GM12878 (cell line): ENCODE results near the gene EIF2S1. TPM values are rescaled to one million over a fixed set of nuclear protein-coding genes. Genes with fewer than 3 reads are reported as not detected.

Experiments used
- ATAC-seq: fragments of 200-7000 bp; cut with Tn5 transposase; 3 replicates; pipeline ENCODE4 v1.9.1; 2020; ENCODE audit warnings: mild to moderate bottlenecking, moderate library complexity
- BruUV-seq: library from RNA; stranded (reverse); fragments of 400-500 nt; replicated peaks from 2 replicates; lab custom pipeline; 2021; lab: Mats Ljungman, UMichigan
- CTCF ChIA-PET: fragments of 300-600 bp; sonication (Branson Sonifier 250); formaldehyde crosslinking; extraction: SDS; loops from one replicate; lab custom pipeline; 2021; ENCODE audit warnings: inconsistent platforms; lab: Yijun Ruan, JAX
- POLR2A ChIA-PET: fragments of 350-600 bp; formaldehyde crosslinking; extraction: SDS; loops from one replicate; lab custom pipeline; 2021; ENCODE audit warnings: inconsistent platforms; lab: Charles Lee
- RAD21 ChIA-PET: fragments of 300-600 bp; sonication (Branson Sonifier 250); formaldehyde crosslinking; loops from one replicate; lab custom pipeline; 2023; ENCODE audit warnings: antibody characterized with exemption; ENCODE audit not compliant: unreplicated experiment; lab: Charles Lee
- SMC1A ChIA-PET: fragments of 300-600 bp; sonication (Branson Sonifier 250); formaldehyde crosslinking; loops from one replicate; lab custom pipeline; 2023; ENCODE audit not compliant: unreplicated experiment, uncharacterized antibody; lab: Charles Lee
- DNase-seq: peaks from one replicate; pipeline ENCODE4 v3.0.0-alpha.2; 2011; ENCODE audit warnings: low read depth, low spot score
- FAIRE-seq: peaks from 3 replicates; lab custom pipeline; 2011; peaks lifted over from hg19 to GRCh38; lab: Jason Lieb, UNC
- H2AFZ ChIP-seq: 2 replicates; pipeline ENCODE4 v1.6.0; 2011; ENCODE audit warnings: low read depth, low read length, control low read depth; ENCODE audit not compliant: control insufficient read depth
- H3K27ac ChIP-seq: 2 replicates; pipeline ENCODE4 v1.5.1; 2011; ENCODE audit warnings: control low read depth; ENCODE audit not compliant: control insufficient read depth, insufficient read depth
- H3K27me3 ChIP-seq, 2 experiments: replicated peaks in 1 of 2; 2 replicates each; pipeline versions ENCODE4 v1.6.0 to v1.6.1; 2011; ENCODE audit warnings: low read length in 1 of 2; ENCODE audit not compliant: control insufficient read depth in 2 of 2, insufficient read depth in 2 of 2
- H3K36me3 ChIP-seq, 2 experiments: 2 replicates each; pipeline ENCODE4 v1.5.1; 2011; ENCODE audit warnings: low read length in 1 of 2; ENCODE audit not compliant: control insufficient read depth in 2 of 2, insufficient read depth in 2 of 2
- H3K4me1 ChIP-seq: 2 replicates; pipeline ENCODE4 v1.6.1; 2011; ENCODE audit warnings: mild to moderate bottlenecking, low read length, moderate library complexity, mixed read lengths; ENCODE audit not compliant: control insufficient read depth, insufficient read depth
- H3K4me2 ChIP-seq: 2 replicates; pipeline ENCODE4 v1.6.0; 2011; ENCODE audit warnings: control low read depth; ENCODE audit not compliant: control insufficient read depth, insufficient read depth
- H3K4me3 ChIP-seq: fragments of 200-600 bp; sonication (generic); 2 replicates; pipeline ENCODE4 v1.5.1; 2016
- H3K79me2 ChIP-seq: 2 replicates; pipeline ENCODE4 v1.6.0; 2011; ENCODE audit warnings: low read length; ENCODE audit not compliant: control insufficient read depth, insufficient read depth
- H3K9ac ChIP-seq: 2 replicates; pipeline ENCODE4 v1.8.0; 2011; ENCODE audit warnings: low read length, control low read depth, mixed read lengths; ENCODE audit not compliant: control insufficient read depth, insufficient read depth
- H3K9me3 ChIP-seq: replicated peaks from 3 replicates; pipeline ENCODE4 v1.5.1; 2011; ENCODE audit warnings: mild to moderate bottlenecking, low read length; ENCODE audit not compliant: control insufficient read depth, insufficient read depth
- H4K20me1 ChIP-seq: 2 replicates; pipeline ENCODE4 v1.6.0; 2011; ENCODE audit not compliant: control insufficient read depth, insufficient read depth
- EED ChIP-seq: sonication (generic); IDR thresholded peaks from 2 replicates; pipeline ENCODE4 v1.6.1; 2016; ENCODE audit warnings: antibody characterized with exemption, low read depth
- NR2C1 ChIP-seq: fragments of 450-650 bp; IDR thresholded peaks from 2 replicates; pipeline ENCODE4 v1.6.1; 2017; ENCODE audit warnings: antibody characterized with exemption, mild to moderate bottlenecking, moderate library complexity
- TCF12 ChIP-seq: IDR thresholded peaks from 2 replicates; pipeline ENCODE4 v1.6.1; 2011; ENCODE audit warnings: low read depth, mild to moderate bottlenecking, low read length
- WRNIP1 ChIP-seq: IDR thresholded peaks from 2 replicates; pipeline ENCODE4 v1.6.1; 2011; ENCODE audit warnings: low read depth, low read length, improper control_type of control experiment, borderline replicate concordance
- WGBS: methylation state at CpG from one replicate; pipeline ENCODE4 v1.1.6; 2016; ENCODE audit warnings: low lambda C conversion rate; ENCODE audit not compliant: insufficient replicate concordance, insufficient coverage; ENCODE audit errors: missing lambda C conversion rate; 5-methylcytosine and 5-hydroxymethylcytosine counted together
- in situ Hi-C: fragments of 300-500 bp; cut with MboI; formaldehyde crosslinking; loops from 9 replicates; pipeline ENCODE4 v1.14.3; 2018; ENCODE audit warnings: mixed read lengths
- intact Hi-C: fragments of 100-400 bp; cut with micrococcal nuclease; formaldehyde crosslinking; loops from one replicate; pipeline ENCODE4 v1.14.2; 2022; ENCODE audit not compliant: unreplicated experiment
- polyA plus RNA-seq, 11 experiments: library from polyadenylated mRNA; depleted of rRNA in 4 of 11; unstranded in 6 of 11; stranded (reverse) in 5 of 11; fragments of >200 nt; fragmentation: Nextera tagmentation in 4 of 11; fragmentation: Illumina TruSeq in 1 of 11; extraction: Ambion mirVana in 4 of 11; extraction: Trizol in 1 of 11; gene quantifications; 1 replicate in 1 of 11; 2 replicates in 10 of 11; pipeline versions ENCODE4 v1.2.1 to v1.2.3, GENCODE V29; 2011 to 2016; ENCODE audit warnings: inconsistent platforms in 2 of 11, missing spikeins in 2 of 11, low read depth in 1 of 11
- total RNA-seq, 4 experiments: library from RNA; depleted of rRNA in 3 of 4; stranded (reverse); fragments of >200 nt in 3 of 4; fragmentation: Illumina TruSeq in 1 of 4; extraction: Trizol in 1 of 4; gene quantifications; 2 replicates each; pipeline versions ENCODE4 v1.2.1 to v1.2.3, GENCODE V29; 2013 to 2021
- TF ChIP-seq, protein P1 (sequence below): IDR thresholded peaks from 2 replicates; pipeline ENCODE4 v1.6.1; 2011; ENCODE audit warnings: borderline replicate concordance, low read depth, mild to moderate bottlenecking, moderate library complexity, mixed read lengths, low read length; ENCODE audit not compliant: insufficient read depth; ENCODE audit errors: extremely low read length

Gene EIF2S1
- total and polyA plus RNA-seq, 10 of the 15 experiments (the other 5 are each of a cell fraction or from before 2014, with no cell fraction given), result 155 to 563 (median 262) TPM

DNA sequence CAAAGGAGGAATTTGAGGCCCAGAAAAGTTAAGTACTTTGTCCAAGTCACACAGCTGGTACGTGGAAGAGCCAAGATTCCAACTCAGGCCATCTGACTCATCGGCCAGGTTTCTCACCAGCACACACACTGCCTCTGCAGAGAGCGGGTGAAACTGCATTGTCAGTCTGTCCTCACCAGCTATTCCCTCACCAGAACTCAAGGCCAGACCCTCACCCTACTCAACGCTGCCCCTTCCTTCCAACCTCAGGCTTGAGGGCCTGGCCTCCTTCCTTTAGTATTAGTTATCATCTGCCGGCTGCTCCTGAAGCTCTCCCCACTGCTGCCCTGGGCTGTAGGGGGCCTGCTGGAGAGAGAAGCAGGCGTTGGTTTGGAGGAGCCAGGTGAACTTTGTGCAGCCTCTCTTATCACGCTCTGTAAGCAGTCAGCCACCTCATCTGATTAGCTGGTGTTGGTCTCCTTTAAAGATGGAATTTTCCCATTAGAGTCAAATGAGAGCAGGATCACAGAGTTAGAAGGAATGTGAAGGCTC is 68.4 kb downstream of the EIF2S1 start:
- H3K4me1 ChIP-seq, result no peaks in the 10 kb centered on the region
- POLR2A ChIA-PET, result interaction anchor here (0.7 kb wide), 3 partner anchors 139 to 339 kb away, joined by 3 to 5 read pairs (median 5); no protein-coding TSS in a partner anchor
- CTCF ChIA-PET, result interaction anchor here (0.6 to 21.1 kb wide), 26 partner anchors 8 to 286 kb away, joined by 3 to 583 read pairs (median 7); partner anchors contain the start of genes RDH12 and TMEM229B
- ATAC-seq (no peak), FAIRE-seq (no peak), DNase-seq (no peak)
- no peak overlapping the region for H2AFZ ChIP-seq
- peaks cover 0 to 6% of the 10 kb centered on the region in 2 experiments; a peak in 2 of 4 replicates for H3K27me3 ChIP-seq
- H3K9ac ChIP-seq, result no peak overlapping the region
- no peaks in the 10 kb centered on the region for H3K9me3 ChIP-seq
- in situ Hi-C loops, result loop anchor here (5.0 to 10.0 kb wide), 2 partner anchors 139 to 276 kb away; partner anchors contain the start of gene RDH12
- SMC1A ChIA-PET, result interaction anchor here (0.6 to 10.2 kb wide), 19 partner anchors 10 to 275 kb away, joined by 3 to 185 read pairs (median 5); partner anchors contain the start of genes ARG2, PIGH and RDH12
- 53% methylated on average over 7 of the region's 7 CpGs for WGBS
- no peak overlapping the region for H3K27ac ChIP-seq
- TF ChIP-seq NR2C1 (no peak), EED (no peak), WRNIP1 (no peak), TCF12 (no peak)
- TF ChIP-seq, protein P1, sequence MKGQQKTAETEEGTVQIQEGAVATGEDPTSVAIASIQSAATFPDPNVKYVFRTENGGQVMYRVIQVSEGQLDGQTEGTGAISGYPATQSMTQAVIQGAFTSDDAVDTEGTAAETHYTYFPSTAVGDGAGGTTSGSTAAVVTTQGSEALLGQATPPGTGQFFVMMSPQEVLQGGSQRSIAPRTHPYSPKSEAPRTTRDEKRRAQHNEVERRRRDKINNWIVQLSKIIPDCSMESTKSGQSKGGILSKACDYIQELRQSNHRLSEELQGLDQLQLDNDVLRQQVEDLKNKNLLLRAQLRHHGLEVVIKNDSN, result no peak
- no peaks in the 10 kb centered on the region for H3K79me2 ChIP-seq
- H3K4me2 ChIP-seq, result no peak overlapping the region
- intact Hi-C loops, result no loop called here
- no TSS peak for BruUV-seq
- H3K4me3 ChIP-seq, result no peak overlapping the region
- H3K36me3 ChIP-seq, result no peaks in the 10 kb centered on the region
- RAD21 ChIA-PET, result interaction anchor here (1.1 to 8.8 kb wide), 14 partner anchors 9 to 280 kb away, joined by 3 to 176 read pairs (median 4); partner anchors contain the start of gene TMEM229B
- no peaks in the 10 kb centered on the region for H4K20me1 ChIP-seq
